Activated CD4-positive, alpha-beta T cell treated with anti-CD3 and anti-CD28 coated beads, Interleukin-2, amount 50 U/mL, for 4 hours (primary cell): ENCODE data around the gene RASA4B.

Experiments used
- DNase-seq, 2 experiments: peaks; one replicate each; pipeline ENCODE4 v3.0.0-alpha.2; 2020

Gene RASA4B

DNA sequence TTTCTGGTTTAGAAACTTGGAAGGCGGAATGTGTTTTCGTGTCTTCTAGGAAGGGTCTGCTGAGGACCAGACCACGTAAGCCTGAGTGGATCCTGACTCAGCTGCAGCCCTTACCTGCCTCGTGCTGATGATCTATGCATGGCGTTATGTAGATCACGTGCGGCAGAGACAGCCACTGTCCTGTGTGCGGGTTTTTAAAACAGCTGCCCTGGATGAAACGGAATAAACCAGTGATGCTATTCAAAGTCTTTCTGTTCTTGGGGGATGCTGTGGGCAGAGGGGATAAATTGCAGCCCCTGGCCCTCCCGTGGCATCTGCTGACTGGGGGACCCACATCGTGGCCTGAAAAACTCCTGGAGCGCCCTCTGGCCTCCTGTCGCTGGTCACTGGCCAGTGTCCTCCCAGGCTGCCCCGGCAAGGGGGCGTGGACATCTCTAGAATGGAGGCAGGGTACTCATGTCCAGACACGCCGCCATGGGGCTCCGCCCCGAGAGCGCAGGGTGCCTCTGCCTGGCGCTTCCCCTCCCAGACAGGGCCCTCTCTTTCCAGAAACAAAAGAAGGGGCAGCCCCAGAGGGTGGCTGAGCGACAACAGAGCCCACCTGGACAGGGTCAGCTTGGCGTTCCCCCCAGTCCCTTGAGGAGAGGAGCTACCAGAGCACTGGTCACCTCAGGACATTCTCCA lies 66.1 kb downstream of the RASA4B start:
- no peak for DNase-seq

- peak; percentile 56 to 60 for DNase-seq
These were observed 67.3 kb downstream of the RASA4B start for GRCh38 chr7:102450242-102450641.

DNA sequence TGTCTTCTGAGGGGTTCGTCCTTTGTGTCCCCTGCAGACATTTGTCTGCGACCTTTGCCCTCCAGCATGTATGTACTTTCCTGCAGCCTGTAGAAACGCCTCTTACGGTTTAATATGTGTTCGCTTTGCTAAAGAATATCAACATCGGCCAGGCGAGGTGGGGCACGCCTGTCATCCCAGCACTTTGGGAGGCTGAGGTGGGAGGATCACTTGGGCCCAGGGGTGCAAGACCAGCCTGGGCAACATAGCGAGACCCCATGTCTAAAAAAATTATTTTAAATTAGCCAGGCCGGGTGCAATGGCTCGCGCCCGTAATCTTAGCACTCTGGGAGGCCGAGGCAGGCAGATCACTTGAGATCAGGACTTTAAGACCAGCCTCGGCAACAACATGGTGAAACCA lies 68.4 kb downstream of the RASA4B start:
- no peak for DNase-seq

GRCh38 chr7:102447311-102447710 lies 70.3 kb downstream of the RASA4B start:
- no peak for DNase-seq

DNA sequence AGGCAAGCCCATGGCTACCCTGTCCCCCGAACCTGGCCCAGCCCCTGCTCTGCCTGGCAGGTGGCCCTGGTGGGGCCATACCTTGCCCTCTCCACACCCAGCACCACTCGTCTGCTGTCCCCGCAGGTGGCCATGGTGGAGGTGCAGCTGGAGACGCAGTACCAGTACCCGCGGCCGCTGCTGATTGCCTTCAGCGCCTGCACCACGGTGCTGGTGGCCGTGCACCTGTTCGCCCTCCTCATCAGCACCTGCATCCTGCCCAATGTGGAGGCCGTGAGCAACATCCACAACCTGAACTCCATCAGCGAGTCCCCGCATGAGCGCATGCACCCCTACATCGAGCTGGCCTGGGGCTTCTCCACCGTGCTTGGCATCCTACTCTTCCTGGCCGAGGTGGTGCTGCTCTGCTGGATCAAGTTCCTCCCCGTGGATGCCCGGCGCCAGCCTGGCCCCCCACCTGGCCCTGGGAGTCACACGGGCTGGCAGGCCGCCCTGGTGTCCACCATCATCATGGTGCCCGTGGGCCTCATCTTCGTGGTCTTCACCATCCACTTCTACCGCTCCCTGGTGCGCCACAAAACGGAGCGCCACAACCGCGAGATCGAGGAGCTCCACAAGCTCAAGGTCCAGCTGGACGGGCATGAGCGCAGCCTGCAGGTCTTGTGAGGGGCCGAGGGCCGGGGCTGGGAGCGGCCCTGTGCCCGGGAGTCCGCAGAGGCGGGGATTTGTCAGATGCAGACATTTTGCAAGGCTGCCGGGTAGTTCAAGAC lies 71.0 kb downstream of the RASA4B start:
- DNase-seq, result no peak

GRCh38 chr7:102445674-102446071 lies 71.9 kb downstream of the RASA4B start:
- no peak for DNase-seq

DNA sequence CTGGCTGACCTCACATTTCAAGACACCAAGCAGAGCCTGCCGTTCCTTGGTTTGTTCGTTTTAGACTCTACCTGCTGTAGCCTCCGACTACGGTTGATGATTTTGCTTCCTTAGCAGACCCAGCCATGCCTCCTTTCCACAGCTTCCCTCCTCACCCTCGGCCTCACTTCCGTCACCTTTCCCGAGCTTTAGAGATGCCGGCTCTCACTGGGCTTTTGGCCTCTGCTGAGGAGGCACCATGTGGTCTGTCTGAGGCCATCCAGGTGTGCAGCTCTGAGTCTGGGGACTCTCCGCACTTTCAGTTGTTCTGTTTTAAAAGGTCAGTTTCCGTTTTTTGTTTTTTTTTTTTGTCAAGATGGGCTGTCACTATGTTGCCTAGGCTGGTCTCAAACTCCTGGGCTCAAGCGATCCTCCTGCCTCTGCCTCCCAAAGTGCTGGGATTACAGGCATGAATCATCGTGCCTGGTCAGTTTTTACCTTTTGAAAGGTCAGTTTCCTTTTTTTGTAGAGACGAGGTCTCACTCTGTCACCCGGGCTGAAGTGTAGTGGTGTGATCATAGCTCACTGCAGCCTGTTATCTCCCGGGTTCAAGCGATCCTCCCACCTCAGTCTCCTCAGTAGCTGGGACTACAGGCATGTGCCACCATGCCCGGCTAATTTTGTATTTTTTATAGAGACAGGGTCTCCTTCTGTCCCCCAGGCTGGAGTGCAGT lies 72.5 kb downstream of the RASA4B start:
- DNase-seq, result no peak

DNA sequence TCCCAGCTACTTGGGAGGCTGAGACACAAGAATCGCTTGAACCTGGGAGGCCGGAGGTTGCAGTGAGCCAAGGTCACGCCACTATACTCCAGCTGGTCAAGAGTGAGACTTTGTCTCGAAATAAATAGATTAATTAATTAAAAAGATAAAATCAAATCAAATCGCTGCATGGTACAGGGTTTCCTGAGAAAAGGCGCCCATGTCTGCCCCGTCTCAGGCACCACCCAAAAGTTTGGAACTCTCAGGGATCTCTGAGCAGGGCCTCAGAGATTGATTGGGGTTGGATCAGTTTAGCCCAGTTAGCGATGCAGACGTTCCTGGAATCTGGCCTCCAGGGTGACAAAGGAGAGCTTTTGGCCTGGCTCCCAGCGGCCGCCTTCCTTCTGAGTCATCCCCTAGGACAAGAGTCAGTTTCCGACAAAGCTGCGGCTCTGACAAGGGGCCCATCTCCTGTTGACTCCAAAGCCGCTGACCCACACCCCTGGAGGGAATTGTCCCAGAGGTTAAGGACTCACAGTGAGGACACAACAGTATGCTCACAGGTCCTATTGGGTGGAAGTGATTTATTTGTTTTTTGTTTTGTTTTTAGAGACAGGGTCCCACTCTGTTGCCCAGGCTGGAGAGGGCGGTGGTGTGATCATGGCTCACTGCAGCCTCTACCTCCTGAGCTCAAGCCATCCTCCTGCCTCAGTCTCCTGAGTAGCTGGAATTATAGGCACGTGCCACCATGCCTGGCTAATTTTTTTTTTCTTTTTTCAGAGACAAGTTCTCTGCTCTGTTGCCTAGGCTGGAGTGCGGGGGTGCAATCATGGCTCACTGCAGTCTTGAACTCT lies 77.4 kb downstream of the RASA4B start:
- DNase-seq, result no peak

DNA sequence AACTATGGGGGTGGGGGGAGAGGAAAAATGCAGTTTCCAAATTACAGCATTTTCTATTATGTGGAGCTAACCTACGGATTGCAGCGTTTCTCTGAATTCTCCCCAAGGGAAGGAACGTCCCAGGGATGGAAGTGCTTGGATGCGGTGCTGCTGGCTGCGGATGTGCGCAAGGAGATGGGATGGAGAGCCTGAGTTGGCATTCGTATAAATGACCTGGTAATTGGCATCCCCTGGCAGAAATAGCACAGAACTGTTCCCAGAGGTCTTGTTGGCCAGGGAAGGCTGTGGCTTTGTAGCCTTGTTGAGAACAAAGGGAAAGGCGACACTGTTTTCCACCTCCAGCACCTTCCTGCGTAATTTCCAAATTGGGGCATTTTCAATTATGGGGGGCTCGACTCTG lies 81.5 kb downstream of the RASA4B start:
- no peak for DNase-seq

DNA sequence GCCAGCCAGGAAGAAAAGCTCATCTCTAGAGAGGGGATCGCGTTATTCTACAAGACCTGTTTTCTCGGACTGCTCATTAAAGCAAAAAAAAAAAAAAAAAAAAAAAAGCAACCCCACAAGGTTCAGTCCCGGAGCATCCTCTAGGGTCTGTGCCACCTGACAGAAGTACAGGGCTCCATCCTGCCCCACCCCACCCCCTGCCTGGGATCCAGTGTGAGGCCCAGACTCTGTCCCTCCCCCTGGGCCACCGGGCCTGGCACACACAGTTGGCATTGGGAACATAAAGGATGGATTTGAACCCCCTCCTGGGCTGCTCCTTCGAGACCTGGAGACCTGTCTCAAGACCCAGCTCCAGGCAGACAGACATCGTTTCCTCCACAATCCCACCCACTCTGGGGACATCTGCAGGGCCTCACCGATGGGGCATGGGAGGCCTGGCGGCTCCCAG lies 83.5 kb downstream of the RASA4B start:
- no peak for DNase-seq

DNA sequence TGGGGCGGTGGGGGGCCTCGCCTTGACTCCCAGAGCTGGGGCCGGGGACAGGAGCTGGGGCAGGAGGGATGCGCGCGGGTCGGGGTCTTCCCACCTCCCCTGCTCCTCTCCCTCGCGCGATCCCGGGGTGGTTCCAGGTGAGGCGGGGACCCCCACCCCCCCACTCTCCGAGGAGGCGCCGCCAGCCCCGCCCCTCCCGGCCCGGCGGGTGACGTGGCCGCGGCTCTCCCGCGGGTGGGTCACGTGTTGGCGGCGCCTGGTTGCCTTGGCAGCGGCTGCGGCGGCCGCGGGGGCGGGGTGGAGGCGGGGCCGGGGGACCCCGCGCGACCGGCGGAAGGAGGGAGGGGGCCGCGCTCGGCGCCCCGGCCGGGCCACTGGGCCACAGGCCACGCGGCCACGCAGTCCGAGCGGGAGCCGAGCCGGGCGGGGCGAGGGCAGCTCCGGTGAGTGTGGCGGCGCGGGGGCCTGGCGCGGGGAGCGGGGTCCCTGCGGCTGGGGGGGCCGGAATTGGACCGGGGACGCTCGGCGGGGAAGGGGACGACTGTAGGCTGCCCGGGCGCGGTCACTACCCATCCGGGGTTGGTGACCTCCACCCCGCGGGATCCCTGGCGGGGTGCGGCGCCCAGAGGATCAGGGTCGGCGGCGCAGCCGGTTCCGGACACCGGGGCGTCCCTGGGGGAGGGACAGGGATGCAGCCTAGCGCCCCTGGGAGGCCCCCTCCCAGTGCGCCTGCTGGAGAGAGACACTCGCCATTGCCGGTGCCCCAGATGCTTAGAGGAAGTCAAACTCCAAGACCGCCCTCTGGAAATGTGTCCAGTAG lies 84.1 kb downstream of the RASA4B start, which contains the start of gene ORAI2:
Gene ORAI2, plus strand, starts transcription at position 357 of the 820 bp plus-strand sequence. CDS start 5,382 bp downstream, outside the sequence.
- DNase-seq, result peak; percentile 79 to 85
